DMS153 (cell line): ENCODE measurements around the gene ARAP3.

Experiments
- DNase-seq: peaks from one replicate; lab custom pipeline; 2025; lab: John Stamatoyannopoulos, UW

Gene ARAP3

GRCh38 chr5:141639357-141640050 lies 42.5 kb downstream of the ARAP3 start:
- no peak for DNase-seq

- no peak for DNase-seq
These were observed 43.3 kb downstream of the ARAP3 start for GRCh38 chr5:141638771-141639170.

- DNase-seq = no peak
These were observed 44.1 kb downstream of the ARAP3 start for GRCh38 chr5:141637767-141638419.

GRCh38 chr5:141637123-141637766 lies 44.8 kb downstream of the ARAP3 start:
- DNase-seq = no peak

- peak; percentile 47 for DNase-seq
These were observed 45.5 kb downstream of the ARAP3 start, which contains the start of the genes HDAC3 and RELL2 for GRCh38 chr5:141636413-141637122. TSS of gene HDAC3 (minus strand) at chr5:141636849. CDS start at chr5:141636790, 59 bp downstream. TSS of gene RELL2 (plus strand) at chr5:141636997. CDS start at chr5:141638226, 1,229 bp downstream.

- DNase-seq = no peak
These were observed 46.0 kb downstream of the ARAP3 start for GRCh38 chr5:141636106-141636412.

- DNase-seq = no peak
These were observed 46.4 kb downstream of the ARAP3 start for GRCh38 chr5:141635646-141636045.

GRCh38 chr5:141634720-141635119 lies 47.3 kb downstream of the ARAP3 start:
- no peak for DNase-seq

- no peak for DNase-seq
These were observed 48.0 kb downstream of the ARAP3 start for GRCh38 chr5:141633871-141634561.

- DNase-seq = no peak
These were observed 49.4 kb downstream of the ARAP3 start for GRCh38 chr5:141632650-141633049.

- DNase-seq = no peak
These were observed 51.4 kb downstream of the ARAP3 start for GRCh38 chr5:141630570-141631140.

GRCh38 chr5:141628175-141628788 lies 53.7 kb downstream of the ARAP3 start:
- DNase-seq = no peak

- no peak for DNase-seq
These were observed 58.4 kb downstream of the ARAP3 start for GRCh38 chr5:141623611-141624010.

GRCh38 chr5:141623186-141623585 lies 58.8 kb downstream of the ARAP3 start:
- no peak for DNase-seq

- peak; percentile 83 for DNase-seq
These were observed 63.1 kb downstream of the ARAP3 start, which contains the start of gene DIAPH1 for GRCh38 chr5:141618804-141619554. TSS of gene DIAPH1 (minus strand) at chr5:141619000. CDS start at chr5:141618914, 86 bp downstream.

- DNase-seq = peak; percentile 1
These were observed 63.8 kb downstream of the ARAP3 start for GRCh38 chr5:141618030-141618803.

GRCh38 chr5:141617682-141618029 lies 64.4 kb downstream of the ARAP3 start:
- no peak for DNase-seq

- DNase-seq = no peak
These were observed 64.9 kb downstream of the ARAP3 start for GRCh38 chr5:141617128-141617527.

- no peak for DNase-seq
These were observed 65.9 kb downstream of the ARAP3 start for GRCh38 chr5:141615991-141616720.
